ENCODE data around the gene SCN4B.

SCN4B gene

GRCh38 chr11:118149493-118149892 is 3.1 kb downstream of the SCN4B start:
- no peak for DNase-seq

GRCh38 chr11:118148856-118149255 is 3.8 kb downstream of the SCN4B start:
- no peak for DNase-seq

- DNase-seq = no peak
These were observed 4.4 kb downstream of the SCN4B start for GRCh38 chr11:118148240-118148639.

- no peak for DNase-seq
These were observed 5.1 kb downstream of the SCN4B start for GRCh38 chr11:118147502-118147901.

- DNase-seq = no peak
These were observed 6.1 kb downstream of the SCN4B start for GRCh38 chr11:118146554-118146953.

- DNase-seq = peak; percentile 85
These were observed 7.1 kb downstream of the SCN4B start for GRCh38 chr11:118145285-118146227.

GRCh38 chr11:118144301-118145268 is 8.0 kb downstream of the SCN4B start:
- DNase-seq = no peak

GRCh38 chr11:118143661-118144185 is 8.9 kb downstream of the SCN4B start:
- DNase-seq = no peak

GRCh38 chr11:118142809-118143208 is 9.8 kb downstream of the SCN4B start:
- no peak for DNase-seq

- DNase-seq = no peak
These were observed 10.5 kb downstream of the SCN4B start for GRCh38 chr11:118142081-118142480.

GRCh38 chr11:118139578-118139977 is 13.0 kb downstream of the SCN4B start:
- DNase-seq = no peak

GRCh38 chr11:118138839-118139420 is 13.7 kb downstream of the SCN4B start:
- no peak for DNase-seq

GRCh38 chr11:118136801-118137200 is 15.8 kb downstream of the SCN4B start:
- no peak for DNase-seq

- DNase-seq = no peak
These were observed 16.3 kb downstream of the SCN4B start for GRCh38 chr11:118136341-118136740.

- DNase-seq = no peak
These were observed 16.8 kb downstream of the SCN4B start for GRCh38 chr11:118135796-118136165.

- DNase-seq = no peak
These were observed 17.4 kb downstream of the SCN4B start for GRCh38 chr11:118135051-118135795.

GRCh38 chr11:118133816-118134215 is 18.8 kb downstream of the SCN4B start:
- DNase-seq = no peak

GRCh38 chr11:118132385-118133151 is 20.1 kb downstream of the SCN4B start:
- no peak for DNase-seq

- DNase-seq = no peak
These were observed 23.0 kb downstream of the SCN4B start for GRCh38 chr11:118129471-118130172.

GRCh38 chr11:118128721-118129470 is 23.7 kb downstream of the SCN4B start:
- DNase-seq = no peak
